Amniotic epithelial cell (primary cell): ENCODE results near the gene RUFY2.

Experiments
- DNase-seq: peaks from one replicate; pipeline ENCODE4 v3.0.0-alpha.2; 2010; ENCODE audit warnings: low read depth

RUFY2 gene

DNA sequence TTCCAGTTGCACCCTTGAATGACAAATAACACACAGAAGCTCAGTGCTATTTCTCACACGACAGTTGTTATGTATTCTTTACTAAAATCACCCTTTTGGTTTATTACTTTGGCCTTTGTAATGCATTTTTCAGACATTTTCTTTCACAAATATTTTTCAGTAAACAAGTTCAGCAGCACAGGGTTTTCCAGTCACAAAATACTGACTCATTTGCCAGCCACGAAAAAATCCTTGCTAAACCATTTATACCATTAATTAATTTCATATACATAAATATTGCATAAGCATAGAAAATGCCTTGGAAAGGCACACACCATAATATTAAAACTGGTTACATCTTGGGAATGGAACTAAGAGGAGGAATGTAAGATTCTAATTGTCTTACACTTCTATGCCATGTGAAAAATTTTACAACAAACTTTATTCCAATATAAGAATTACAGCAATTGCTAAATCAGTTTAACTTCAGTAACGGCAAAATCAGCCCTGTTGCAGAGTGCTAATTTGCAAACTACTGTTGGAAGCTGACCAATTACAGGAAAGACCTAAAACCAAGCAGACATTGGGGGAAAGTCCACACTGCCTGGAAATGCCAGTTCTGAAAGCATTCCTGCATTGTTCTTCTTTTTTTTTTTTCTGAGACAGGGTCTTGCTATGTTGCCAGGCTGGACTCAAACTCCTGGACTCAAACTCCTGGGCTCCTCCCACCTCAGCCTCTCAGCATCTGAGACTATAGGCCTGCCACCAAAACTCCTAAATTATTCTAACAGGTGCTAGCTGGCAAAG lies 42.8 kb downstream of the RUFY2 start:
- peak; percentile 18 for DNase-seq

- DNase-seq: no peak
These were observed 44.5 kb downstream of the RUFY2 start for GRCh38 chr10:68362590-68362989.

DNA sequence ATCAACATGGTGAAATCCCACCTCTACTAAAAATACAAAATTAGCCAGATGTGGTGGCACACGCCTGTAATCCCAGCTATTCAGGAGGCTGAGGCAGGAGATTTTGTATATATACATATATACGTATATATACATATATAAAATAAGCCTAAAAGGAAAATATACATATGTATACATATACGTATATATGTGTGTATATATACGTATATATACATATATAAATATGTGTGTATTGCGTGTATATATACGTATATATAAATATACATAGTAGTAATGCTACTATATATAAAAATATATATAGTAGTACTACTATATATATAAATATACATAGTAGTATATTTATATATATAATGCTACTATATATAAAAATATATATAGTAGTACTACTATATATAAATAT lies 47.9 kb downstream of the RUFY2 start:
- no peak for DNase-seq

DNA sequence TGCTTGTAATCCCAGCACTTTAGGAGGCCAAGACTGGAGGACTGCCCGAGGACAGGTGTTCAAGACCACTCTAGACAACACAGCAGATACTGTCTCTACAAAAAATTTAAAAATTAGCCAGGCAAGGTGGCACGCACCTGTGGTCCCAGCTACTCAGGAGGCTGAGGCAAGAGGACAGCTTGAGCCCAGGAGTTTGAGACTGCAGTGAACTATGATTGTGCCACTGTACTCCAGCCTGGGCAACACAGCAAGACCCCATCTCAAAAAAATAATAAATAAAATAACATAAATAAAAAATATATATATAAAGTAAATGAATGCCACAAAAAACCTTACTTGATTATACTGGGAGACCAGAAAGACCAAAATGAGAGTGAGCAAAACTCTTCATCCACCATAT lies 53.5 kb downstream of the RUFY2 start:
- DNase-seq: no peak

GRCh38 chr10:68348265-68348741 lies 58.8 kb downstream of the RUFY2 start:
- peak; percentile 64 for DNase-seq

- DNase-seq: no peak
These were observed 60.3 kb downstream of the RUFY2 start for GRCh38 chr10:68346774-68347173.

- DNase-seq: no peak
These were observed 61.5 kb downstream of the RUFY2 start for GRCh38 chr10:68345621-68346020.

- no peak for DNase-seq
These were observed 64.1 kb downstream of the RUFY2 start for GRCh38 chr10:68342909-68343516.

- DNase-seq: no peak
These were observed 66.6 kb downstream of the RUFY2 start for GRCh38 chr10:68340358-68341080.

DNA sequence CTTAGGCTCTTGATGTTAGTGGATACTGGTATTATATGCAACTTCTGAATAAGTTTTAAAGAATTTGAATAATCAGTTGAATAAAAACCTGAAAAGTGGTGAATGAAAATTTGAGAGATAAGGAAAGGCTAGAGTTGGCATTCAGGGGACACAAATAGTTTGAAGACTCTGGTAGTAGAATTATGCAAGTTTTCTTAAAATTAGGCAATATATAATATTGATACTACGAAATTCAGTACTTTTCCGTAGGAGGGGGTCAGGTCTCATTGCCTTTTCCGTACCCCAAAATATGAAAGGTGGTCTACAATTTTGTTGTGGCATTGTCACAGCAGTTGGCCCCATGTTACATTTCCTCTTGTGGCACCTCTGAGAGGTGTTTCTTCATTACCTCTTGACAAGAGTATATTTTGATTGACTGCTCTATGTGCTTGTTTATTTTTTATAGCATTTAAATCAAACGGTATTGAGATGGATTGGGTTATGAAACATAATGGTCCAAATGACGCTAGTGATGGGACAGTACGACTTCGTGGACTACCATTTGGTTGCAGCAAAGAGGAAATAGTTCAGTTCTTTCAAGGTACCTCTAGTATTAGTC lies 70.2 kb downstream of the RUFY2 start:
- DNase-seq: no peak

DNA sequence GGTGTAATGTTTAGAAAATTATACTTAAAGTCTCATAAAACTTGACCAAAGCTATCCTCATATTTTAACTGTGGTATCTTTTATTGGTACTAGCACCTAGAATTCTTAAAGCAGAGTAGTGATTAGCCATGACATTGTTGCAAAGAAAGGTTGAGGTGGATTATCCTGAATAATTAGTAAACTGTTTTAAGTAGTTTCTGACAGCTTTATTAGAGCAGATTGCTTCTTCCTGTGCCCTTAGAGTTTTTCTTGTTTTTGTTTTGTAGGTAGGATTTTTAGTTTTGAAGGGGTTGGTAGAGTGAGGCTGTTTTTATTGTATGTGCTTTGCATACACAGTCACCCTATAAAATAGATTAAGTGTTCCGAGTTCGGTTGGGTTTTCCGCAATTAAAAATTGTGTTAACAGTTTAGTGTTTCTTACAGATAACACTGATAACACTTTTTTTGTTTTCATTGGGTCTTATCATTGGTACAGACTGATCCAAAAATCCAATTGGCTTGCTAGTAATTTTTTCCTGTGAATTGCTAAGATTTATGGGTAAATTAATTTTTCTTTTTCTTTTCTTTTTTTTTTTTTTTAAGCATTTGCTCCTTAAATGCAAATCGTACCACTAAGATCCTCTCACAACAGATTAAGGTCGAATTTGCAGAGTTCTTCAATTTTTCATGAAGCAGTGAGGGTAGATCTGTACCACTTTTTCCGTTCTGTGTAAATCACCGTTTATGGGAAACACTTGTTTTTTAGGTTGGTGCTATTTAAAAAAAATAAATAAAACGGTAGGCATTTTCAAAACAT lies 72.2 kb downstream of the RUFY2 start:
- DNase-seq: no peak

DNA sequence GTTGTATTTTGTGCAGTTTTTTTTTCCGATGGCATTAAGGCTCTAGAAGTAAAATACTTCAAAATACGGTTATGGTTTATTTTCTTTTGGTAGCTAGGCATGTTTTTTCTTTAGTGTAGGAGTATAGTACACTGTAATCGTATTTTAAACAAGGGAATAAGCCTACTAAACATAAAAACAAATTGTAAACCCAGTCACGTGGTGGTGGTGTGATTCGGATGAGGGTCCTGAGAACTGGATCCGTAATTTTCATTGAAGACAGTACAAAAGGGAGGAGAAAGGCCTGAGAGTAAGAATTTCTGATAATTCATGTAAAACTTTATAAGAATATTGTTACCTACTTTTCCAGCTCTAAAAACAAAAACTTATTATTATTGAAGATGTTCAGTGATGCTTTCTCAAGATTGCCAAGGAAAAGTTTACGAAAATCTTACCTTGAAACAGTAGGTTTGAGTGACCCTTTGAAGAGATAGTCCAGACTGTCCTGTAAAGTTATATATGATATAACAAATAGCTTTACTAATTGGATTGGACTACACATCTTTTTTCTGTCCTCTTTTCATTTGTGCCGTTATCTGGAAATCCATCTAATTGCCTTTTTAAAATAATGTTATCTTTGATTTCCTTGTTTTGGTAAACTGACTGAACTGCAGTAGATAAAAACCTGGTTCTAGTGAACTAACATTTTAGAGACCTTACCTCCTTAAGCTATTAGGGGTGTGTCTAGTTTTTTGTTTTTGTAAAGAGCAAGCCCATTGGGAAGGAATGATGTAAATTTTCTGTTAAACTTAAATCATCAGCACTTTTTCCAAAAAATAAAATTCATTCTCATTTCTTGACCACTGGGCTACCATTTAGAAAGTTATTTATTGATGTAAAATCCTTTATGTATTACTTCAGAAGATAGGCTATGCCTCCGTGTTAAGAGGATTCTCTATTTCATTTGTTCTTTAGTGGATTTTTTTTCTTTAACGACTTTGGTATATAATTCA lies 73.3 kb downstream of the RUFY2 start:
- DNase-seq: no peak

GRCh38 chr10:68333058-68333395 lies 74.0 kb downstream of the RUFY2 start:
- peak; percentile 61 for DNase-seq

- peak; percentile 74 for DNase-seq
These were observed 74.6 kb downstream of the RUFY2 start, which contains the start of gene PBLD for GRCh38 chr10:68332259-68333057. Gene PBLD, minus strand, starts transcription at chr10:68332928. Its CDS starts 26,084 bp downstream, at chr10:68306844.

DNA sequence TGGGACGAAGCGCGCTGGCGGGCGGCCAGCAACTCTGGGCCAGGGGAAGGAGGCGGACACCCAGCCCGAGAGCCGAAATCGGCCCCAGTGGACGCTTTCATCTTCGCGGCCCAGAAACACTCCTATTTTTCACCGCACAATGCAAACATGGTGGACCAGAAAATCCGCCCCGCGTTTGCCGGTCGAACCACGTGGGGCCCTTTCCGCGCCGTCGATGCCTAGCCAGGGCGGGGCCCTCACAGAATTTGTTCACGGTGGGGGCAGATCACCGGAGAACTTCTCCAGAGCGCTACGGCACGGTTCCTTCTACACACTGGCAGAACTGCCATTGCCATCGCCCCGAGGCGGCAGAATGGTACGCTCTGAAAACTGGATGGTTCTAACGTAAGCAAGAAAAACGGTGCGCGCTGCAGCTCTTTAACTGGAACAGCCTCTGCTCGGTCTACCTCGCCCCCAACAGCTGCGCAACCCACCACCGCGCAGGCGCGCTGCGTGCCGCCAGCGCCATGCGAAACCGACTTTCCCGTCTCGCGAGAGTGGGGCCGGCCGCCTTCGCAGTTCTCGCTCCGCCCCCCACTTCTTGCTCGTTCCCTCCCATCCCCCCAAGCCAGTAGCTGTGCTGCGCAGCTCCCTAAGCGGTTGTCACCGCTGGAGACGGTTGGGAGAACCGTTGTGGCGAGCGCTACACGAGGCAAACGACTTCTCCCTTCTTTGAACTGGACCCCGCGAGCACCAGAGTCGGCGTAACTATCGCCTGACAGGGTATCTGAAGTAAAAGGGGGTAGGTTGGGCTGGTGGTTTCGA lies 75.4 kb downstream of the RUFY2 start, which contains the start of gene HNRNPH3:
HNRNPH3 (plus strand) TSS at position 610 of the 804 bp plus-strand sequence. CDS start 5,158 bp downstream, outside the sequence.
- DNase-seq: peak; percentile 93

GRCh38 chr10:68330852-68331454 lies 76.1 kb downstream of the RUFY2 start:
- peak; percentile 32 for DNase-seq

GRCh38 chr10:68329506-68329861 lies 77.6 kb downstream of the RUFY2 start:
- no peak for DNase-seq
